HFF-Myc (cell line): Measurements from ENCODE around the gene FBXO15.

Source experiments
- DNase-seq: peaks from one replicate; pipeline ENCODE4 v3.0.0-alpha.2; 2011; ENCODE audit warnings: low read depth; ENCODE audit errors: extremely low read depth
- H3K4me3 ChIP-seq: replicated peaks from 2 replicates; pipeline ENCODE4 v1.5.1; 2011; ENCODE audit warnings: low read depth, mild to moderate bottlenecking, control low read depth, low read length
- TF ChIP-seq, protein P1 (sequence below): IDR thresholded peaks from 2 replicates; pipeline ENCODE4 v1.5.1; 2012; ENCODE audit warnings: mild to moderate bottlenecking, low read depth, low read length, control low read depth; ENCODE audit errors: missing control alignments

Gene FBXO15

DNA sequence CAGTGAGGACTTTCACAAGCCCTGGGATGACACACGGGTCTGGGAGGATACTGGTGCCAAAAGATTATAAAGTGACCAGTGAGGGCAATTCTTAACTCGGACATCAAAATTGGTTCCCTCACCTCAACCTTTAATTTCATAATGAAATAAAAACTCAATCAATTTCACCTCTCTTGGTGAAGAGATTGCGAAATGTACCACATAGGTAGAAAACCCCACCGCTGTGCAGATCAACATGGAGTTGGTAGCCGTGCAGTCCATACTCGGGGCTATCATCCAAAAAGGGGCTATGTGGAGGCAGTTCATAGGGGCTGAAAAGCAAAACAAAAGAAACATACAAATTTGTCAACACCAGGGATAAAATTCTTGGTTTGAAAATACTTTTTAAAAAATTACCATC lies 24.4 kb downstream of the FBXO15 start:
- no peak overlapping the region for H3K4me3 ChIP-seq
- DNase-seq, result no peak
- TF ChIP-seq, protein P1, sequence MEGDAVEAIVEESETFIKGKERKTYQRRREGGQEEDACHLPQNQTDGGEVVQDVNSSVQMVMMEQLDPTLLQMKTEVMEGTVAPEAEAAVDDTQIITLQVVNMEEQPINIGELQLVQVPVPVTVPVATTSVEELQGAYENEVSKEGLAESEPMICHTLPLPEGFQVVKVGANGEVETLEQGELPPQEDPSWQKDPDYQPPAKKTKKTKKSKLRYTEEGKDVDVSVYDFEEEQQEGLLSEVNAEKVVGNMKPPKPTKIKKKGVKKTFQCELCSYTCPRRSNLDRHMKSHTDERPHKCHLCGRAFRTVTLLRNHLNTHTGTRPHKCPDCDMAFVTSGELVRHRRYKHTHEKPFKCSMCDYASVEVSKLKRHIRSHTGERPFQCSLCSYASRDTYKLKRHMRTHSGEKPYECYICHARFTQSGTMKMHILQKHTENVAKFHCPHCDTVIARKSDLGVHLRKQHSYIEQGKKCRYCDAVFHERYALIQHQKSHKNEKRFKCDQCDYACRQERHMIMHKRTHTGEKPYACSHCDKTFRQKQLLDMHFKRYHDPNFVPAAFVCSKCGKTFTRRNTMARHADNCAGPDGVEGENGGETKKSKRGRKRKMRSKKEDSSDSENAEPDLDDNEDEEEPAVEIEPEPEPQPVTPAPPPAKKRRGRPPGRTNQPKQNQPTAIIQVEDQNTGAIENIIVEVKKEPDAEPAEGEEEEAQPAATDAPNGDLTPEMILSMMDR, result no peak

DNA sequence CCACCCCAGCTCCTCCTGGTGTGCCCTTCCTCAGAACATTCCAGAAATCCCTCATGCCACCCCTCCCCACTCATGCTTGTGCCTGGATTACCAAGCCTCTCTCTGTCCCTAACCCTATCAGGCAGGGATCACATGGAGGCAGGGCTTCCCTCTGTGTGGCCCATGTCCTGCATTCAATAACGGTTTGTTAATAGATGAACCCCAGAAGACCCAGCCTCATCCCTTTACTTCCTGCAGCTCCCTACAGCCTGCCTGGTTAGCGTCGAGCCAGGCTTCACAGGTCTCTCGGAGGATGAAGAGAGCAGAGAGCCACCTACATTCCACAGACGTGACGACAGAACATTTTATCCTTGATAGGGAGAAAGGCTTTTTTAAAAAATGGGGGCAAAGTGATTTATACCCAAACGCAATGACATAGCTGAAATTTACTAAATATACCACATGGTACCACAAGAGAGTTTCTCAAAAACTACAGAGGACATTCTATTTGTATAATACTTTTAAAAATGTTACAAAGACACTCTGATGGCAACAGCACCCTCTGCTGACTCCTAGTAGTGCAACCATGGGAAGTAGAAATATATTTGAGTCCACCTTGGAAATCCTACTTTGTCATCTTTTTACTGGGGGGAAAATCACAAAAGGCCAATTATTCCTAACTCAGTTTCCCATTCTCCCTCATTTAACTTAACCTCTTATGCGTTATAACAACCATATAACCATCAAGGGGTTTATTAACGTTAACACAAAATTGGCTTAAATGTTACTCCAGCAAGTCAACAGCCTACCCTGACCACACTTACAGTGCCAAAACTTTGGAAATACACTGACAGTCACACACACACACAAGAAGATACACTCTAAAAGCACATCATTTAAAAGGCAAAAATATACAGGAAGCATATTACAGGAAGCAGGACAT lies 30.7 kb downstream of the FBXO15 start:
- TF ChIP-seq, protein P1, result peak; percentile 66
- no peak for DNase-seq
- no peak overlapping the region for H3K4me3 ChIP-seq

DNA sequence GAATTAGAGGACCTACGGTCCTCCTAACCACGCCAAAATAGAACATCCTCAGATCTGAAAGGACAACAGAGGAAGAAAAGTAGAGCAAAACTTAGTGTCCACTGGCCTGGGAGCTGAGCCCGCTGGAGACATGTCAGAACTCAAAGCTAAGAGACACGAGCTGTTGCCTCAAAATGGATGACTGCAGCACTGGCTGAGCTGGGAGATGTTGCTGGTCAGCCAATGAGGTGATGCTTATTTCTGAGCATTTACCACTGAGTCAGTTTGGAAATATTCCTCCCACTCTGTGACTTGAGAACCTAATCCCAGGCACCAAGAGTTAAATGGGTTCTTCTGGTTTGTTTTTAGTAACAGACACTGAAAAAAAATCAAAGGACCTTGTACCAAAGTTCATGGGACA lies 32.6 kb downstream of the FBXO15 start:
- TF ChIP-seq, protein P1, result no peak
- DNase-seq, result no peak
- no peak overlapping the region for H3K4me3 ChIP-seq

DNA sequence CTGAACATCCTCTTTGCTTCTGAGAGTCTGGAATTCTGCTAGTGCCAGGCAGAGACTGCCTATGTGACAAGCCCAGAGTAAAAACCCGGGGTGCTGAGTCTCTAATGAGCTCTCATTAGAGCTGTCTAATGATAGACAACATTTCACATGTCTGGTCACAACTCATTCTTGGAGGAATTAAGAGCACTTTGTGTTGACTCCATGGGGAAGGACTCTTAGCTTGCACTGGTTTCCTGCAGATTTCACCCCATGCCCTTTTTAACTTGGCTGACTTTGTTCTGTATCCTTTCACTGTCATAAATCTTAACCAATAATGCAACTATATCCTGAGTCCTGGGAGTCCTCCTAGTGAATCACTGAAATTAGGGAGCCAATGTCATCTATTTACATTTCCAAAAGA lies 33.5 kb downstream of the FBXO15 start:
- DNase-seq, result no peak
- H3K4me3 ChIP-seq, result no peak overlapping the region
- TF ChIP-seq, protein P1, result no peak

DNA sequence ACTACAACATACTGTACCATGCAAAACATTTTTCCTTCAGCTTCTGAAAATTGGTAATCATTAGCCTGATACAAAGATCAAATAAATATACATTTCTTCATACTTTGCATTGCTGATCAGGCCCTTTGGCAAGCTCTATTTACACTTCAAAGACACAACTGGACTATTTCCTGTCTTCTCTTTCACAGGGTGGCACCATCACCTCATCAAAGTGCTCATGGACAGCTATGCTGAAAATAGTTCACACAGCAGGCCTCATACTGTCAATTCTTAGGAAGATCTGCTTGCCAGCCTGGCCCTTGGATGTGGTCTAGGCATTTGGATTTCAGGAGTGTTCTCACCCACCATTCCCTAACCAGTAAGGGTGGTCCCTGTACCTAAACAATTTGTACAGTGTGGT lies 33.9 kb downstream of the FBXO15 start:
- TF ChIP-seq, protein P1, result no peak
- DNase-seq, result no peak
- H3K4me3 ChIP-seq, result no peak overlapping the region

DNA sequence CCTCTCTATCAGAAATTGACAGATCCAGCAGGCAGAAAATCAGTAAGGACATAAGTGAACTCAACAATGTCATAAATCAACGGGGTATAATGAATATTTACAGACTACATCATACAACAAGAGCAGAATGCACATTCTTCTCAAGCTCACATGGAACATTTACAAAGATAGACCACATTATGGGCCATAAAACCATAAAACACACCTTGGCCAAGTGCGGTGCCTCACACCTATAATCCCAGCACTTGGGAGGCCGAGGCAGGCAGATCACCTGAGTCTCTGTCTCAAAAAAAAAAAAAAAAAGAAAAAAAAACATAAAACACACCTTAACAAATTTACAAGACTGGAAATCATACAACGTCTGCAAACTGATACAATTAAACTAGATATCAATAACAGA lies 36.7 kb downstream of the FBXO15 start:
- no peak overlapping the region for H3K4me3 ChIP-seq
- TF ChIP-seq, protein P1, result no peak
- no peak for DNase-seq

DNA sequence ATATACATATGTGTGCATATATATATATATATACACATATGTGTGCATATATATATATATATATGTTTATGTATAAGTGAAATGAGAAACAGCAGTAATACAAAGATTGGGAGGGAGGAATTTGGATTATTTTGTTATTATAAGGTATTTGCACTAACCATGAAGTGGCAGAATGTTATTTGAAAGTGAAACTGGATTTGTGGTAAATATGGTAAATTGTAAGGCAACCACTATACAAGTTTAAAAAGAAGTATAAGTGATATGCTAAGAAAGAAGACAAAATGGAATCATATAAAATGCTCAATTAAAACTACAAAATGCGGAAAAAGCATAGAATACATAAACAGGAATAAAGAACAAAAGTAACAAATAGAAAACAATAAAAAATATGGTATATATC lies 37.5 kb downstream of the FBXO15 start:
- no peak for DNase-seq
- no peak overlapping the region for H3K4me3 ChIP-seq
- TF ChIP-seq, protein P1, result no peak
